Umbilical cord (tissue), 2 donors: Measurements from ENCODE around the gene PAPOLG. TPM values are rescaled to one million over a fixed set of nuclear protein-coding genes. Genes with fewer than 3 reads are reported as not detected.
"Not testable (repeated sequence)": the region's sequence is repeated elsewhere in the genome, so short reads cannot be mapped to it uniquely, and the experiment has no call there.

Source experiments
- DNase-seq: peaks from one replicate; pipeline ENCODE4 v3.0.0-alpha.2; 2015; ENCODE audit warnings: low spot score
- total RNA-seq: library from RNA; depleted of rRNA; stranded (reverse); fragments of >200 nt; gene quantifications from one replicate; pipeline ENCODE4 v1.2.3, GENCODE V29; 2014; ENCODE audit warnings: low replicate concordance; ENCODE audit not compliant: insufficient read depth

Gene PAPOLG
- total RNA-seq, 1 donor from 2014 or later = 13.0 TPM

DNA sequence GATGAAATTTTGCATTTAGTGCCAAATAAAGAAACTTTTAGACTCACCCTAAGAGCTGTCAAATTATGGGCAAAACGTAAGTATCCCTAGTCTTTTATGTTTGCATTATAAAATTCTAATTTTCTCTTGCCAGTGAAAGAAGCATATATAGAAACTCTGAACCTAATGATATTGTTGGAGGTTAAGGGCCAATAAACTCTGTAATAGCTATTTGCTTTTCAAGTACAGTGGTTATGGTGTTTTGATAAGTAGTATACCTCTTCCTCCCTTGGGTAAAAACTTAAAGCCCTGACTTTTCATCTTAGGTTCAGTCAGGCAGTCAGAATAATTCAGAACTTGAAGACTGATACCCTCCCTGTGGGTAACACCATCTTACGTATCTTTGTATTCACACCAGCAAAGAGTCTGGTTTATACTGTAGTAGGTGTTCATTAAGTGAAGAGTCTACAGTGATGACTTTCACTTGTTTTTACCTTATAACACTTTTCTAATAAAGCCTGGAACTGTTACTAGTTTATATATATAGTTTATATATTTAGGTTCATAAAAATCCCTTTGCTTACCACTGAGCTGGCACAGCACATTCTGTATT lies 19.1 kb downstream of the PAPOLG start:
- DNase-seq = no peak

DNA sequence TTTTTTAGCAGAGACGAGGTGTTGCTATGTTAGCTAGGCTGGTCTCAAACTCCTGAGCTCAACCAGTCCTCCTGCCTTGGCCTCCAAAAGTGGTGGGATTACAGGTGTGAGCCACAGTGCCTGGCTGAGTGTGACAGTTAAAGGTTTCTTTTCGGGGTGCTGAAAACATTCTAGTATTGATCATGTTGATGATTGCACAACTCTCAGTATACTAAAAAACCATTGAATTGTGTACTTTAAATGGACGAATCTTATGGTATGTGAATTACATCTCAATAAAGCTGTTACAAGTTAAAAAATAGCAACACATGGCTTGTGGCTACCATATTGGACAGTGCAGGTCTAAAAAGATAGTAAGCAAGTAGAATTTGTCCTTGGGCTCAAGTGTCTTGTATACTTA lies 22.3 kb downstream of the PAPOLG start:
- DNase-seq = no peak

DNA sequence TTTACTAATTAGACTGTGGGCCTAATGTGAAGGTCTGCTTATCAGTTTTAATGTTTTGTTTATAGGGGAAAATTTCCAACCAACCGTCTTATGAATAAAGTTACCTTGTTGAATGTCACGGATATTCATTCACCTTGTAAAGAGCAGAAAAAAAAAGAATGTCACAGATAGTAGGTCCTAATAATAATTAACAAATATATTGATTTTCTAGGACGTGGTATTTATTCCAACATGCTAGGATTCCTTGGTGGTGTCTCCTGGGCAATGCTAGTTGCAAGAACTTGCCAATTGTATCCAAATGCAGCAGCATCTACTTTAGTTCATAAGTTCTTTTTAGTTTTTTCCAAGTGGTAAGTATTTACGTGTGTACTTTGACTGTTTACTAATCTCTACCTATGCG lies 23.4 kb downstream of the PAPOLG start:
- no peak for DNase-seq

DNA sequence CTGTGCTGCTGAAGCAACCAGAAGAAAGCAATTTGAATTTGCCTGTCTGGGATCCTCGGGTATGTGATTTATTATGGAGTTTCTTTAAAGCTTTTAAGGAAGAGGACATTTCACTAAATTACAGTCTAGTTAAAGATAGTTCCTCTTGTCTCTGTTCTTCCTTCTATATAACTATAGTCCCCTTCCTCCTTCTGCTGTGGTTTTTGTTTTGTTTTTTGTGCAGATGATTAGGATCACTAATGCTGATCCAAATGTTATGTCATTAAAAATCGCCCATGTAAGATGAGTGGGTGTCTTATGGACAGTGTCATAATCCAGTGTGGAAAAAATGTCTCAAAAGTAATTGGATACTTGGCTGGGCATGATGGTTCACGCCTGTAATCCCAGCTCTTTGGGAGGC lies 24.7 kb downstream of the PAPOLG start:
- no peak for DNase-seq

DNA sequence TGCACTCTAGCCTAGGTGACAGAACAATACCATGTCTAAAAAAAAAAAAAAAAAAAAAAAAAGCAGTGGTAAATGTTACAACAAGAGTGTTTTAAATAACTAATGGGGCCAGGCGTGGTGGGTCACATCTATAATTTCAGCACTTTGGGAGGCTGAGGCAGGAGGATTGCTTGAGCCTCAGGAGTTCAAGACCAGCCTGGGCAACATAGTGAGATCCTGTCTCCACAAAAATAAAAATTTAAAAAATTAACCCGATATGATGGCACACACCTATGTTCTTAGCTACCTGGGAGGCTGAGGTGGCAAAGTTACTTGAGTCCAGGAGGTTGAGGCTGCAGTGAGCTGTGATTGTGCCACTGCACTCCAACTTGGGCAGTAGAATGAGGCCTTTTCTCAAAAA lies 37.1 kb downstream of the PAPOLG start:
- DNase-seq = no peak

DNA sequence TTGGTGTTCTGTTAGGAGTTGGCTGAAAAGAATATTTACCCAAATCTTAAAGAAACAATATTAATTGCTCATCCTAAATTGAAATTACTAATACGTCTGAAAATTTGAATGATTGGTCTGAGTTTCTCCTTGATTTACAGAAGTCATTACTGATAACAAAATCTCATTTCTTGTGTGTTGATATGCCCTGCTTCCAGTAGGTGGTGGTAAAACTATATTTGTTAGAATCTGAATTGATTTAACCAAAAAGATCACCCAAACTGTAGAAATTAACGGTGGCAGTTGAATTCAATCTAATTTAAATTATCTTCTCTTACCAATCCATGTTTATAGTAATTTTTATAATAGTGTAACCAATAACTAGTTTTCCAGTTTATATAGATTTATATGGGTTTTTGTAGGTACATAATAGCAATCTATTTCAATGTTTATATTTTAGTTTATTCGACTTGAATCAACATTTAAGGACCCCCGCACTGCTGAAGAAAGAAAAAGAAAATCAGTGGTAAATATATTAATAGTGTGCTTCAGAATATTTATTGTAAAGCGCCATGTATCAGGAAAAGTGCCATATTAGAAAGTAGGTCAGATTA lies 38.3 kb downstream of the PAPOLG start:
- peak; percentile 20 for DNase-seq

DNA sequence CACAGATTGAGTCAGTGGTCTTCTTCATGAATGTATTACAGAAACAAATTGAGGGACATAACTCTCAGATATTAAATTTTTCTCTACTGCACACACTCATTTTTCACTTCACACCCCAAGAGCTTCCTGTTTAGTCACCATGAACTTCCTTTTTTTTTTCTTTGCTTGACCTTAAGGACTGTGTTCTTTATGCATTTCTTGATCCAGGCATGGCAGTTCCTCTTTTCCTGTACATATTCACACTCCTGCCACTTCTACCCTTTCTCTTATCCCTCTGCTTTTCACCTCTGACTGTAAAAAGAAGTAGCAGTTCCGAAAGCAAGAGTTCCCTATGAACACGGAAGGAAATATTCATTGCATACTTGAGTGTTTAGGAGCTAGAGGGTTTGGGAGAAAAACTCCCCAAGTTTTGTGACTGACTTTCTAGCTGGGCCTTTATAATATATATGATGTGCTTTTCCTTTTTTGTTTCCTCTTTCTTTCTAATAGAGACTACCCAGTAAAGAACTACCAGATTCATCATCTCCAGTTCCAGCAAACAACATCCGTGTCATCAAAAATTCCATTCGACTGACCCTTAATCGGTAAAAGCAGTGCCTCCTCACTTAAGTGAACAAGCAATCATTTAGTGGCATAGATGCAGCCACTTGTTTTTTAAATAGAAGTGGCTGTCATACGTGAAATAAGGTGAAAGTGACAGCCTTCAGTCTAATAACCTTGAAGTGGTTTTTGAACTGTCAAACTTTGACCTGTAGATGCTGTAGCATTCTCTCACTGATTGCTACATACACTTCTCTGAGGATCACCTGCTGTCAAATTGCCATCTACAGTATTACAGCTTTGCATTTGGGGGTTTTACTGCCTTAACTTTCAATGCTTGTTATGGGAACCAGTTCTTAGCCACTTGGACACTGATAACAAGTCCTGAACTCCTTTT lies 40.8 kb downstream of the PAPOLG start:
- peak; percentile 24 for DNase-seq

DNA sequence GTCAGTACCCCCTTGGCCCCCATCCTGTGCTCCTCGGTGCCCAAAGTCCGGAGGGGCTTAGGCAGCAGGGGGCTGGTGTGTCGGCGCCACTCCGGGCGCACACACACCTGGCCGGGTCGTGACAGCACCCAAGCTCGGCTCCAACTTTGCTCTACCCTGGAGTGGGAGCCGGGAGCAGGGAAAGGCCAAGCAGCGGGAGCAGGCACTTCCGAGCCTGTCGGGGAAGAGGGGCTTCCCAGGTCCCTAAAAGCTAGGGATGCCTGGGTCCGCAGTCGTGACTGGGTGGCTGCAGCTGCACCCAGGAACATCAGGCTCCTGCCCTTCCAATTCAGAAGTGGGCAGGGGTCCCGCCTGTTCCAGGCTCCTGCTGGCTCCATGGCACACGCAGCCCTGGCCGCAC lies 48.4 kb downstream of the PAPOLG start:
- DNase-seq = no peak

DNA sequence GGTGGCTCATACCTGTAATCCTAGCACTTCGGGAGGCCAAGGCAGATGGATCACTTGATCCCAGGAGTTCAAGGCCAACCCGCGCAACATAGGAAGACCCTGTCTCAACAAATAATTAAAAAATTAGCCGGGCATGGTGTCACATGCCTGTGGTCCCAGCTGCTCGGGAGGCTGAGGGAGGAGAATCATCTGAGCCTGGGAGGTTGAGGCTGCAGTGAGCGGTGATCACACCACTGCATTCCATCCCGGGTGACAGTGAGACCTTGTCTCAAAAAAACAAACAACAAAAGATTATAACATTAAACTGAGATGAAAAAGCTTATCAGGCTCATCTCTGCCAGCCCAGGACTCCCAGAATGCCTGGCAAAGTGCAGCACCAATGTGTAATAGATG lies 50.5 kb downstream of the PAPOLG start:
- DNase-seq = no peak

DNA sequence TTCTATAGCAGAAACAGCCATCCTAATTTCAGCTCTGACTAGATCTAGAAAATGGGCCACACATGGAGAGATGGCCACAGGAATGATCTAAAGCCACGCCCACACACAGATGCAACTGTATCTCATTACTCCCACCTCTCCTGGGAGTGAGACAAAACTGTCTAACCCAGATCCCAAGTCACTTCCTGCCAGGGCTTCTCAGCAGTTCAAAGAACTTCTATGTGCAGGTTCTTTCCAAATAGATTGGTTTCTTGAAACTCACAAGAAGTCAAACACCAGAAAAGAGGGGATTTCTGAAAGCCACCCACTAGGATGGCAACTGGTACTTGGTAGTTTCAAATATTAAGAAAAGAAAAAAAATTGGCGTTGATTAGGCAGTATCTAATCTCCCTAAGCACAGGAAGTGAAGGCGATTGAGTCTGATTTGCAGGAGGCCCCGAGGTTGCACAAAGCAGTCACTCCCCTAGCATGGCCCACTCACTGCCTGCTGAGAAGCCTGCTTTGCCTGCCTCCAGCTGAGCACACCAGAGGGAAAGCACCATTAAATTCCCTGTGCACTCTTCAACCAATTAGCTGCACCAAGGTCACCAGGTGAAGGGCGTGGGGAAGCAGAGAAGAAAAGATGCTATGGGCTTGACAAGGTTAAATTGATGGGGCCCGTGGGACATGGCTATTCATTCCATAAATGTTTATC lies 51.1 kb downstream of the PAPOLG start:
- DNase-seq = peak; percentile 2

DNA sequence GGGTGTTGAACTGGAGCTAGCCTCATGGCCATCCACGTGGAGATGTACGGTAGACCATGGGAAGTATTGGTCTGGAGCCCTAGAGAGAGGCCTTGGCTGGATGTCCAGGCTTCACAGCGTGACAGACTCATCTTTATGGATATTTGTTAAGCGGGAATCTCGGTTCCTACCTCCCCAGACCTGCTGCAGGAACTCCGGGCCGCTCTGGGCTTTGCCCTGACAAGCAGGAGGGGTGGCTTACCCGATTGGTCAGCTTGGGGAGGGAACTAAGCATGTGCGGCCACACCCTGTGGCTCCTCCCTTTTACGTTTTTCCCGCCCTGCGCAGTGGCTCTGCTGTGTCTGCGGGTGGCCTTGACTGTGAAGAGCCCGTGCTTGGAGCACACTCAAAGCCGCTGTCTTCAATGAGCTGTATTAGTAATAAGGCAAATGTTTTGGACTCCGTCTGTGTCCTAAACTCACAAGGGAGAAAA lies 52.3 kb downstream of the PAPOLG start:
- no peak for DNase-seq

DNA sequence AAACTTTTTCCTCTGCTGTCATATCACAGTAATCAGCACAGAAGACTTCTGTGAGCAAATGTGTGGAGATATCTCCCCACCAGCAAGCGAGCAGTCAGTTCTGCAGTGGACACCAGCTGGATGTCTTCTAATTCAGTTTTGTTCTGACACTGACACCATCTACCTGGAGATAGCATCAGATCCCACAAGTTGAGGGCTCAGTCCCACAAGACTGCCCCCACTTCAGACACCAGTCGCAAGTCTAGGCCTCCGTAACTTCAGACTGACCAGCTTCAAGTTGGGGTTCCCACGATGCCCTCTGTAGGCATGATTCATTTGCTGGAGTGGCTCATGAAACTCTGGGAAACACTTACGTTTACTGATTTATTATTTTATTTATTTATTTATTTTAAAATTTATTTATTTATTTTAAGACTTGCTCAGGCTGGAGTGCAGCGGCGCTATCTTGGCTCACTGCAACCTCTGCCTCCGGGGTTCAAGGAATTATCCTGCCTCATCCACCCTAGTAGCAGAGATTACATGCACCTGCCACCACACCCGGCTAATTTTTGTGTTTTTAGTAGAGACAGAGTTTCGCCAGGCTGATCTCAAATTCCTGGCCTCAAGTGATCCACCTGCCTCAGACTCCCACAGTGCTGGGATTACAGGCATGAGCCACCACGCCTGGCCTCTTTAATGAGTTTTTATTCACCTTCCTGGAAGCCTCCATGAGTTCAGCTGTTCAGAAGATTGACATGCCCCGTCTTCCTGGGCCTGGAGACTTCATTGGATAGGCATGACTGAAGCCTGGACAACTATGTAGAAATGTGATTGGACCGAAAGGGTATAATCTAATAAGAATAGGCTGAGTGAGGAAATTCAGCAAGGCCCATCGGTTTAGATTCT lies 55.7 kb downstream of the PAPOLG start:
- no peak for DNase-seq

DNA sequence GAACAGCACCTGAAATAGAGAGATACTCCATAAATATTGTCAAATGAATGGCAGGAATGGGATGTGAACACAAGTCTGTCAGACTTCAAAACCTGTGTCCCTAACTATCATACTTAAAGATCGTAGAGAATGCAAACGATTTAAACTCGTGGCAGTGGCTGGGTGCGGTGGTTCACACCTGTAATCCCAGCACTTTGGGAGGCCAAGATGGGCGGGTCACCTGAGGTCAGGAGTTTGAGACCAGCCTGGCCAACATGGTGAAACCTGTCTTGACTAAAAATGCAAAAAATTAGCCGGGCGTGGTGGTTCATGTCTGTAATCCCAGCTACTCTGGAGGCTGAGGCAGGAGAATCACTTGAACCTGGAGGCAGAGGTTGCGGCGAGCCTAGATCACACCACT lies 61.1 kb downstream of the PAPOLG start:
- not testable (repeated sequence) for DNase-seq

DNA sequence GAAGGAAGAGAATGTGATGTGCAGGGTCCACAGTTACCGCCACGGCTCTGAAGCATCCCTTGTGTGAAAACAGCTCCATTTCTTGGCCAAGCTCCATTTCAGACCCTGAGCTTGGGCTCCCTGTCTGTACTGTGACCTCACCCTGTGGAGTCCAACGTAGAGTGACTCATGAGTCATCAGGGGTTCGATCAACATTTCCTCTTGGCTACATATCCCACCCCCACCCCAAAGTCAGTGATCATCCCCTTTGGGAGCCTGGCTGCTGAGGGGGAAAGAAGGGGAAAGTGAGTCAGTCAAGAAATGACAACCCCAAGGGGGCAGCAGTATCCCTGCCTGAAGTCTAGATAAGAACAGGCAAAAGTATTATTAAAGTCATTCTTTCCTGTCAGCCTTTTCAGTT lies 62.2 kb downstream of the PAPOLG start:
- no peak for DNase-seq

DNA sequence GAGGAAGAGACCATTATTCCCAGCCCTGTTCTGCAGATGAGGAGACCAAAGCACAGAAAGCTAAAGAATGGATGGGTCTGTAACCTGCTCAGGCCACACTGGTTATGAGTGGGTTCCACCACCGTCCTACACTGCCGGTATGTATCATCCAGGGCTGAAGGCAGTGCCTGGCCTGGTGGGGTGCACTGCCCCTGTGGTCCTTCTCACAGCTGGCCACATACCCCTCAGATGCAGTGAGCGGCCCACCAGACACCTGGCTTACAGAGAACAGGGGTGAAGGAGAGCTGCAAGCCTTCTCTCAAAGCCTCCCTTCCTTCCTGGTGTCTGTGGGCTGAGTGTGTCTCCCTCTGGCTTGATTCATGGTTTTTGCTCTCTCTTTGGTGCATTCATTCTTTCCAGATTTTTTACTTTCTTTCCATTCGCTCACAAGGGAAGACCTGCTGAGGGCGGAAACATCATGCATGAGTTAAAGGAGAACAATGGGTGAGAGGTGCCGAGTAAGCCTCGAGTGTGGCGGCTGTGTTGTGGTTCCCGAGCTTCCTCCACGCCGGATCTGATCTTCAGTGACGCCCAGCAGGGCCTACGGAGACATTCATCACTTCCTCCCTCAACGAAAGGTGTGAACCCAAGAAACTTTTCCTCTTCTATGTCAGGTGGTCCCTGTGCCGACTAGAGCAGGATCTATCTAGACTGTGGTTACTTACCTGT lies 63.2 kb downstream of the PAPOLG start:
- no peak for DNase-seq

DNA sequence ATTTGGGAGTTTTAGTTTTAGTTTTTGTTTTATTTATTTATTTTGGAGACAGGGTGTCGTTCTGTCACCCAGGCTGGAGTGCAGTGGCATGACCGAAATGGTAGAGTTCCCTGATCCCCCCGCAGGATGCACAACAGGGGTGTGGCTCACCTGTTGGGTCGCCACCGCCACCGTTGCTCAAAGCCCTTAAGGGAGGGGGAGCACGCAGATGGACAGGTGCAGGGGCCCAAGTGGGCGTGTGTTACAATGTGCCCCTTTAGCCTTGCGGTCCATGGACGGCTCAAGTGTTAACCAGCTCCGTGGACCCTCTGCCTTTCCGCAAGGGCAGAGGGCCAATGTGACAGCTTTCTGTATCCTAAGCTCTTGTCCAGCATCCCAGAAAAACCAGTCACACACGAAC lies 63.9 kb downstream of the PAPOLG start:
- no peak for DNase-seq

DNA sequence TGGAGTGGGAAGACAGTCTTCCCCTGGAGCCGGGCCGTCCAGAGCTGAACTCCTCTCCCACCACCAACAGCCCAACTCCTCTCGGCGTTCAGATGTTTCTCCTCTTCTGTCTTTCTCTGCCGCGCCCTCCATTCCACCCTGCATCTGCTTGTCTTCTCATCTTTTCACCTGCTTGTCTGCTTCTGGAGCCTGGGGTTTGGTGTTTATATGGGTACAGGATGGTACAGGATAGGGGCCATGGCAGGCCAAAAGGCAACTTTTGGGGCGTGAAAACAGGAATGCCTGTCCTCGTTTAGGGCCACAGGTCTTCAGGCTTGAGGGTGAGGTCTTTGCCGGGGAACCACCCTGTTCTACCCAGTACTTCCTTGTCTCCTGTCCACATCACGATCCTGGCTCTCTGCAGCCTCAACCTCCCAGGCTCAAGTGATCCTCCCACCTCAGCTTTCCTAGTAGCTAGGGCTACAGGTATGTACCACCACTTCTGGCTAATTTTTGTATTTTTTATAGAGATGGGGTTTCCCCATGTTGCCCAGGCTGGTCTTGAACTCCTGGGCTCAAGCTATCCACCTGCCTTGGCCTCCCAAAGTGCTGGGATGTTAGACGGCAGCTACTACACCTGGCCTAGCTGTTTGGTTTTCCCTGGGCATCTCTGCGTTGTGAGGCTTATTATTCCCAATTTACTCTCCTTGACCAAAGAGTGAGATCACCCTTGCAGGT lies 64.5 kb downstream of the PAPOLG start:
- no peak for DNase-seq

DNA sequence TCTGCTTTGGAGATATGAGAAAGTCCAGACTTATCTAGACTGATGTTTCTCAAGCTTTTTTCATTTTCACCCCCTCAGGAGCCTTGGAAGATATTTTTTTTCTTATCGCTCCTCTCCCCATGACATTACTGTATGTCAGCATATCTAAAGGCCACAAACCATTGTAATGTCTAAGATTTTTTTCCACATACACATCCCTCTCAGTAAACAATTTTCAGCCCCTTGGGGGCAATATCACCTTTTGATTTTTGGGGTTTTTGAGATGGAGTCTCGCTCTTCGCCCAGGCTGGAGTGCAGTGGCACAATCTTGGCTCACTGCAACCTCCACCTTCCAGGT lies 65.0 kb downstream of the PAPOLG start:
- DNase-seq = no peak

DNA sequence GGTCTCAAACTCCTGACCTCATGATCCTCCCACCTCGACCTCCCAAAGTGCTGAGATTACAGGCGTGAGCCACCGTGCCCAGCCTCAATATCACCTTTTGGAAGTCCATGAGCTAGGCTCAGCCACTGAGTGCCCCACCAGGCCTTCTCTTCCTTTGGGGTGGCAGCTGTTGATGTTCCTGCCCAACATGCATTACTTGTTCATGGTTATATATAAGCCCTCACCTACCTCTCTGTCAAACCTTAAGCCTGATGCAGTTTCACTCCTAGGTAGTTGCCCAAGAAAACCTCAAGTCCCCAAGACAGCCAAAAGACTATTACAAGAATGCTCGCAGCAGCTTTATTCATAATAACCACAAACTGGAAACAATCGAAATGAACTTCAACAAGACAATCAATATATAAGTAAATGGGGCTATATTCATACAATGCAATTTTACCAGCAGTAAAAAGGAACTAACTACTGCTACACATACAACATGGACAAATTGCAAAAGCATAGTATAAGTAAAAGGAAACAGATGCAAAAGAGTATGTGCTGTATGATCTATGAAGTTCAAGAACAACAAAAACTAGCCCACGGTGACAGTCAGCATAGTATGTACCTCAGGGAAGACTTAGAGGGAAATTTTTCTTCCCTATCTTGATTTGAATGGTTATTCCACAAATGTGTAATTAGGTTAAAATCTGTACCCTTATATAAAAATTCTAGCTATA lies 65.7 kb downstream of the PAPOLG start:
- no peak for DNase-seq
